Fibroblast of lung (primary cell): Measurements from ENCODE around the gene LMF2. TPM values are rescaled to one million over a fixed set of nuclear protein-coding genes. Genes with fewer than 3 reads are reported as not detected.

Experiments used
- DNase-seq, 2 donors: peaks; one replicate each; pipeline versions ENCODE4 v3.0.0 to v3.0.0-alpha.2; 2010; ENCODE audit warnings: low read depth in 2 of 2
- H2AFZ ChIP-seq: 2 replicates; pipeline ENCODE4 v1.5.1; 2012; ENCODE audit warnings: low read length, control low read depth, inconsistent platforms
- H3K27ac ChIP-seq: 2 replicates; pipeline ENCODE4 v1.5.1; 2011; ENCODE audit warnings: low read length, control low read depth; ENCODE audit not compliant: insufficient read depth
- H3K27me3 ChIP-seq: 2 replicates; pipeline ENCODE4 v1.5.1; 2011; ENCODE audit warnings: mild to moderate bottlenecking, low read length; ENCODE audit not compliant: control insufficient read depth, insufficient read depth
- H3K36me3 ChIP-seq: 2 replicates; pipeline ENCODE4 v1.5.1; 2011; ENCODE audit warnings: low read length; ENCODE audit not compliant: control insufficient read depth, insufficient read depth
- H3K4me1 ChIP-seq: 2 replicates; pipeline ENCODE4 v1.5.1; 2011; ENCODE audit warnings: low read length; ENCODE audit not compliant: control insufficient read depth, insufficient read depth; ENCODE audit errors: extremely low read depth
- H3K4me2 ChIP-seq: 2 replicates; pipeline ENCODE4 v1.5.1; 2011; ENCODE audit warnings: low read length, control low read depth; ENCODE audit not compliant: insufficient read depth; ENCODE audit errors: extremely low read depth
- H3K4me3 ChIP-seq, 4 experiments: fragments of 200-600 bp in 1 of 4; sonication (generic) in 1 of 4; replicated peaks in 1 of 4; 2 replicates each; pipeline ENCODE4 v1.5.1; 2011 to 2016; ENCODE audit warnings: low read length in 4 of 4, low read depth in 3 of 4, mild to moderate bottlenecking in 3 of 4, control low read depth in 2 of 4, inconsistent platforms in 1 of 4, mixed read lengths in 1 of 4; ENCODE audit not compliant: insufficient read depth in 1 of 4; ENCODE audit errors: control extremely low read depth in 1 of 4
- H3K79me2 ChIP-seq: 2 replicates; pipeline ENCODE4 v1.5.1; 2012; ENCODE audit warnings: mild to moderate bottlenecking, low read length, inconsistent platforms; ENCODE audit not compliant: control insufficient read depth, insufficient read depth
- H3K9ac ChIP-seq: 2 replicates; pipeline ENCODE4 v1.5.1; 2011; ENCODE audit warnings: mild to moderate bottlenecking, low read length, control low read depth; ENCODE audit not compliant: insufficient read depth
- H3K9me3 ChIP-seq: 2 replicates; pipeline ENCODE4 v1.5.1; 2012; ENCODE audit warnings: low read depth, low read length; ENCODE audit not compliant: control insufficient read depth, insufficient read depth
- H4K20me1 ChIP-seq: 2 replicates; pipeline ENCODE4 v1.5.1; 2011; ENCODE audit warnings: low read length; ENCODE audit not compliant: control insufficient read depth, insufficient read depth; ENCODE audit errors: extremely low read depth
- CTCF ChIP-seq, 2 donors: IDR thresholded peaks in 1 of 2; conservative IDR thresholded peaks in 1 of 2; 1 replicate in 1 of 2; 2 replicates in 1 of 2; pipeline ENCODE4 v1.5.1; 2011 to 2012; ENCODE audit warnings: low read length in 2 of 2, control low read depth in 1 of 2, inconsistent platforms in 1 of 2, low read depth in 1 of 2, mild to moderate bottlenecking in 1 of 2
- EZH2 ChIP-seq: IDR thresholded peaks from 2 replicates; pipeline ENCODE4 v1.5.1; 2012; ENCODE audit warnings: low read length, control low read depth, mild to moderate bottlenecking; ENCODE audit errors: missing control alignments
- polyA plus RNA-seq, 2 donors: library from polyadenylated mRNA; depleted of rRNA in 1 of 2; stranded (reverse) in 1 of 2; unstranded in 1 of 2; fragments of >200 nt; gene quantifications; 2 replicates each; pipeline ENCODE4 v1.2.1, GENCODE V29; 2011 to 2012; ENCODE audit warnings: missing spikeins in 1 of 2
- total RNA-seq: library from RNA; depleted of rRNA; stranded (reverse); fragments of >200 nt; gene quantifications from 2 replicates; pipeline ENCODE4 v1.2.1, GENCODE V29; 2014

Gene LMF2
- total and polyA plus RNA-seq, 2 donors (not counting 1 experiment from before 2014, with no cell fraction given), result 25.8 to 37.8 TPM

- Histone ChIP-seq H3K79me2 (peaks cover 30% of the 10 kb centered on the region), H4K20me1 (no peaks in the 10 kb centered on the region), H2AFZ (no peak overlapping the region), H3K4me1 (no peaks in the 10 kb centered on the region), H3K4me3 (no peak overlapping the region), H3K27ac (no peak overlapping the region), H3K36me3 (peaks cover 12% of the 10 kb centered on the region), H3K9me3 (no peaks in the 10 kb centered on the region), H3K27me3 (no peaks in the 10 kb centered on the region), H3K9ac (no peak overlapping the region), H3K4me2 (no peak overlapping the region)
- TF ChIP-seq EZH2 (no peak), CTCF (conservative IDR thresholded peaks at IDR 0.05 in 1 of 2, IDR thresholded peaks at IDR 0.05 in 1 of 2; ENCODE audit: low read depth in 1 of 2, low read length in 2 of 2) (no peak)
- no peak for DNase-seq
Measured at GRCh38 chr22:50516891-50517290, 9.4 kb upstream of the LMF2 start.

GRCh38 chr22:50516068-50516467 lies 8.6 kb upstream of the LMF2 start:
- Histone ChIP-seq H3K9me3 (no peaks in the 10 kb centered on the region), H3K79me2 (peaks cover 31% of the 10 kb centered on the region), H3K4me1 (no peaks in the 10 kb centered on the region), H3K4me2 (no peak overlapping the region), H2AFZ (no peak overlapping the region), H3K27me3 (no peaks in the 10 kb centered on the region), H3K9ac (no peak overlapping the region), H3K4me3 (no peak overlapping the region), H4K20me1 (no peaks in the 10 kb centered on the region), H3K27ac (no peak overlapping the region), H3K36me3 (peaks cover 7% of the 10 kb centered on the region)
- TF ChIP-seq CTCF (conservative IDR thresholded peaks at IDR 0.05 in 1 of 2, IDR thresholded peaks at IDR 0.05 in 1 of 2; ENCODE audit: low read depth in 1 of 2, low read length in 2 of 2), result no peak
- DNase-seq, result no peak

- Histone ChIP-seq H4K20me1 (no peaks in the 10 kb centered on the region), H3K27me3 (no peaks in the 10 kb centered on the region), H2AFZ (no peak overlapping the region), H3K36me3 (peaks cover 3% of the 10 kb centered on the region), H3K9ac (no peak overlapping the region), H3K4me2 (no peak overlapping the region), H3K4me1 (peaks cover 3% of the 10 kb centered on the region), H3K27ac (no peak overlapping the region), H3K79me2 (peaks cover 49% of the 10 kb centered on the region), H3K9me3 (no peaks in the 10 kb centered on the region), H3K4me3 (no peak overlapping the region)
- no peak for TF ChIP-seq EZH2
- no peak for TF ChIP-seq CTCF (conservative IDR thresholded peaks at IDR 0.05 in 1 of 2, IDR thresholded peaks at IDR 0.05 in 1 of 2; ENCODE audit: low read depth in 1 of 2, low read length in 2 of 2)
- DNase-seq, result no peak
Measured at GRCh38 chr22:50513175-50513574, 5.7 kb upstream of the LMF2 start.
